ENCODE results near the gene P2RX3.

Gene P2RX3

DNA sequence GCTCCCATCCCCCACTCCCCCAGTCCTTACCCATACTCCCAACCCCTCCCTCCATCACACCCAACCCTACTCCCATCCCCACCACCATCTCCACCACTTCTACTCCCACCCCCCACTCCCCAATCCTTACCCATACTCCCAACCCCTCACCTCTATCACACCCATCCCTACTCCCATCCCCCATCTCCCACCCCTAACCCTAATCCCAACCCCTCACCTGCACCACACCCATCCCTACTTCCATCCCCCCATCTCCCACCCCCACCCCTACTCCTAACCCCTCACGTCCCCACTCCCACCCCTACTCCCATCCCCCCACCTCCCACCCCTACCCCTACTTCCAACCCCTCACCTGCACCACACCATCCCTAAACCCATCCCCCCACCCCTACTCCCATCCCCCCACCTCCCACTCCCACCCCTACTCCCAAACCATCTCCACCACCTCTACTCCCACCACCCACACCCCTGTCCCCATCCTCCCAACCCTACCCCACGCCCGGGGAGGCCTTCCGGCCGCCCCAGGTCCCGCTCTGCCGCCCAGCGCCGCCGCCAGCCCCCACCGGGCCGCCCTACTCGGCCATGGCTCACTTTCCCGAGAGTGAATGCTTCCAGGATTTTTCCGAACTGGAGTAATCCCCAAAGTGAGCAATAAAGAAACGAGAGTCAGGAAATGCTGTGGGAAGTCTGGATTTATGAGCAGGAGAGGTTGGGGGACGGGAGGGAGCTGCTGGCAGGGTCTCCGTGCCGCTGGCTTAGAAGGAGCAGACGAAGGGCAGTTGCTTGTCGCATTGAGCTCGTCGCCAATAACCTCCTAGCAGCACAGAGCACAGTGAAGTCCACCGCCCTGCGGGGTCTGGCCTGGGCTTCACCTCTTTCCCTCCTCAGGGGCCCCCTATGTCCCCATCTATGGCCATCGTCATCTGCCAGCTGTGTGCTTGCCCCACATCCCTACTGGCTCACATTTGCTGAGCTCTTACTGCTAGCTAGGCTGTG is 38.2 kb downstream of the P2RX3 start:
- DNase-seq, result no peak

DNA sequence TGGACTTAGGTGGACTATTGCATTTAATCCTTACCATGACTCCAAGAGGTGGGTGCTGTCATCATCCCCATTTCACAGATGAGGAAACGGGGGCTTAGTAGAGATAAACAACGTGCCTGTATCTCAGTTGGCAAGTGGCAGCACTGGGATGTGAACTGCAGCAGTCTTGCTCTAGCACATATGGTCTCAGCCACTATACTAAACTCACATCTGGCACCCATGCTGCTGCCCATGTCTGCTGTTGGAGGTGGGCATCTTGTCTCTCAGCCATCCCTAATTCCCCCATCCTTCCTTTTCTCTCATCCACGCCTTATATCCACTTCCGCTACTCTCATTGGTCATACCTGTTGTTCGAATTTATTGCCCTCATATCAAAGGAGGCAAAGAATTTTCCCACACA is 39.0 kb downstream of the P2RX3 start:
- DNase-seq, result no peak

DNA sequence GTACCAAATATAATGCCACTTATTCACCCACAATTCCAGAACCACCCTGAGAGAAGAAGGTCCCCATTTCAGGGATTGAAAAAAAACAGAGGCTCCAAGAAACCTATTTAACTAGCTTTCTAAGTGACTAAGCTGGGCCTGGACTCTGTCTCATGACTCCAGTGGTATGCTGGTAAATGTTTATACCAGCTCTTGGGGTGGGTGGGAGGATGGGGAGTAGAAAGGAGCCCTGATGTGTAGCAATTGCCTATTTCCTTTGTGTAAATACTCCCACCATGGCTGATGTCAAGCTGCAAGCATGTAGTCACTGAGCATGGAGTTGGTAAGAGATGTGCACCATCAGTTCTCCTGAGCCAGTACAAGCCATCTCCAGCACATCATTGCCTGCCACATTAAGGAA is 40.0 kb downstream of the P2RX3 start:
- DNase-seq, result peak; percentile 67 to 83

DNA sequence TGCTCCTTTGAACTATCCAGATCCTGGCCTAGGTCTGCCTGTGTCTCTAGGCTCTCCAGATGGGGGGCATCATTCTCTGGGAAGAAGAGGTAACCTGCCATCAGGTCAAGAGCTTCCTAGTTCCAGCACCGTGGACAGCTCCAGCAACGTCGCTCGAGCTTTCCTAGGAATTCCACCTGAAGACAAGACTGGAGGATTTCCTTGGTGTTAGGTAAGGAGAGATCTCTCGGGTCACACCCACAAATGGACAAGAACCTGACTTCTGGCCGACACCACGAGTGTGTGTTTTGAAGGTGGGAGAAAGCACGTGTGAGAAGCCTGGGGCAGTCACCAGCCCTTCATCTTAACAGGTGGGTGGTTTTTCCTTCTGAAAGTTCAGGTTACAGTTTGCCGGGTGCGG is 41.6 kb downstream of the P2RX3 start:
- peak in 1 of 2 donors; percentile 24 for DNase-seq

DNA sequence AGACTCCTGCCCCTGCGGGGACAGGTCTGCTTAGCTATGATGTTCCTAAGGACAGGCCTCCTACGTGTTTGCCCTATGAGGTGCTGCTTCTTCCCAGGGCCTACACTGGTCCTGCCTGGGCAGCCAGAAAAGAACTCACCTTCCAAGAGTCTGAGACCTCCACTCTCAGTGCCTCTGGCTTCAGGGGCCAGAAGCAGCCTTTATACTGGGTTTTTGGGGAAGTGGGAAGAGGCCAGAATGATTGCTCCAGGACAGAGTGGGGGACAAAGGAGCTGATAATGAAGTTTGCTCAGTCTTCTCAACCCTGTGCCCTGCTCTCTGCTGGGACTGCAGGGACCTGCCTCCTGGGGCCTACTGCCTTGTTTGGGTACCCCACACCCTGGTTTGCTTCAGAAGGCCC is 42.8 kb downstream of the P2RX3 start, which contains the start of gene PRG3:
PRG3 (minus strand) TSS at position 176 of the 400 bp plus-strand sequence. CDS start 442 bp downstream, outside the sequence.
- DNase-seq, result no peak

DNA sequence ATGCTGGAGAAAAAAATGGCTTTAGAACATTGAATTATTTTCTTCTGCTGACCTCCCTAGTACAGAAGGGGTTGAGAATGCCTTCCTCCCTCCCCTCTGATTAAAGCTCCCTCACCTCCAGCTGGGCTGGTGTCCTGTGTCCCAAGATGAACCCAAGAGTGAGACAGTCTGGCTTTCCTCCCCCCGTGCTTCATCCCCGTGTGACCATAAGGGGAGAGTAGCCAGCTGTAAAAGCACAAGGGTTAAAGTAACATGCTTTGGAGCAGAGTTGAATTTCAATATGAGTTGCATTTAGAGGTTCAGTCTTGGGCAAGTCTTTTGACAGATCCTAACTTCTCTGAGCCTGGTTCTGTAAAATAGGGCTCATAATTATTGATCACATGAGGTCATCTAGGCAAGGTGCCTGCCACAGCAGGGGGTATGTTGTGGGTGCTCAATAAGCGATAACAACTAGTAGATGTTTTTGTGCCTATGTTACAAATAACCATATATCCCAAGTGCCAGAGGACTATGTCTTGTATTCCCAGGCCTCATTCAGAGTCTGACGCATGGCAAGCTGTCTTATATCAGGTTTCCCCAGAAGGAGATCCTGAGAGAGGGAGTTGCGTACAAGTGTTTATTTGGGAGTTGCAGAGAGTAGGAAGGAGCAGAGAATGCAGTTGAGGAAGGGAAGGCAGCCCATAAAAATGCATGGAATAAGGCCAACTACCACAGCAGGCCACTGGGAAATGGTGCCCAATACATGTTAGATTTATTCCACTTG is 48.2 kb downstream of the P2RX3 start:
- DNase-seq, result no peak

DNA sequence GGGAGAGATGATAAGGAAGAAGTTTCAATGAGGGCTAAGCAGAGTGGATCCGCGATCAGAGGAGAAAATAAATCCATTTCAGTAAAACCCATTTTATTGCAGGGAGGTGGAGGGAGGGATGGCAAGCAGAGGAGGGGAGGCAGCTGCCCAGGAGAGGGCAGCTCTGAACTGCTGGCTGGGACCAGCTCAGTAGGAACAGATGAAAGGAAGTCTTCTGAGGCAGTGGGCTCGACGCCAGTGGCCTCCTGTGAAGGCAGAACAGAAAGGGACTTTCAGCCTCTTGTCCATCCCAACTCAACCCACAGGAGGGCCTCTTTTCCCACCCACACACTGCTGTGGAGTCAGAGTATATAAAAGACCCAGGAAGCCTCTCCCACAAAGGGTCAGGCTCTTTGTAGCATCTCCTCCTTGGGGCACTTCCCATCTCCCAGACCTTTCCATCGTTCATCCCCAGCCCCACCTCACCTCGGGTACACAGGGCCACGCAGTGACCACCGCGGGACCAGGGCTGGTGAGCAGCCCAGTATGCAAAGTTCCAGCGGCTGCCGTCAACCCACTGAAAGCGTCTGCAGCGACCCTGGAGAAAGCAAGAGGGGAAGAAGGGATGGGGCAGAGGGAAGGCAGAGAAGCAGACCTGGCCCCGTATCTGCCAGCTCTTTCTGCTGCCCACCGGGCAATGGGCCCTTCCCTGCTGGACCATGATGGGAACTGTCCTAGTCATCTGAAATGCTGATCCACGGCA is 49.3 kb downstream of the P2RX3 start:
- no peak for DNase-seq

DNA sequence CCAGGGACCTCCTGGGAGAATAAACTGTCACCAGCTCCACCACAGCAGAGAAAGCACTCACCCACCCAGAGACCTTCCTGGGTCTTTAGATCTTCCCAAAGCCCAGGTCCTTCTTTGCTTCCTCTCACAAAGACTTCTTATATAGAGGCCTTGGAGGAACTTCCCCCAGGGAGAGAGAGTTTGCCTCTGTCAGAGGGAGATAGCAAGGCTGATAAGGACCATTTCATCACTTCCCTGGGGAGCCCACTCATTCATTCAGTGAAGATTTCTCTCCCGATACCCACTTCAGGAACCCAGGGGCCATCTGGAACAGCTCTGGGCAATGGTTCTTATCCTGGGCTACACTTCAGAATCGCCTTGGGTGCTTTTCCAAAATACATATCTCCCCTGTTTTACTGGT is 52.4 kb downstream of the P2RX3 start, which contains the start of gene PRG2:
PRG2 (minus strand) TSS at position 116 of the 400 bp plus-strand sequence. CDS start 706 bp downstream, outside the sequence.
- no peak for DNase-seq

DNA sequence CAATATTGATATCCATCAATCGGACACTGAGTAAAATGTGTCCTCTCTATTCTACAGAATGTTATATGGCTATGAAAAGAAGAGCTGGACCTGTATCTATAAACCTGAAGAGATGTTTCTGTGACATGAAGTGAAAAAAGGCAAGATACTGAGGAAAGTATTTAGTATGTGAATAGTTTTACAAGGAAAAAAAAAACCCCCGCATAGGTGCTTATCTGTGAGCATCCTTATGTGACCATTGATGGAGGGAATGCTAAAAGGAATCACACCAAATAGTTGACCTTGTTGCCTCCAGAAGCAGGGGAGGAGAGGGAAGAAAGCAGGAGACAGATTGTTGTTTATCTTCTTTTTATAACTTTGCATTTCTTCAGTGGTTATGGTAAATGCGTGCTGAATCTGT is 53.0 kb downstream of the P2RX3 start:
- DNase-seq, result no peak

DNA sequence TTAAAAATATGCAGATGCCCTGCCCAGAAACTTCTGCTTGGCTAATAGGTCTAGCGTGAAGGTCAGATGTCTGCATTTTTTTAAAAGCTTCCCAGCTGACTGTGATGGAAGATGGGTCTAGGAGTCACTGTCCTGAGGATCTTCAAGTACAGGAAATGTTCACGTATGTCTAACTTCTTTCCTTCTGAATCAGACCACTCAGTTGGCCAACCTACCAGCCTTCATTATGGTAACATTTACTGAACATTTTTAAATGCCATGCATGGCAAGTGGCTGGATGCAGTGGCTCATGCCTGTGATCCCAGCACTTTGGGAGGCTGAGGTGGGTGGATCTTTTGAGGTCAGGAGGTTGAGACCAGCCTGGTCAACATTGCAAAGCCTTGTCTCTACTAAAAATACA is 53.4 kb downstream of the P2RX3 start:
- DNase-seq, result peak in 1 of 2 donors; percentile 26

DNA sequence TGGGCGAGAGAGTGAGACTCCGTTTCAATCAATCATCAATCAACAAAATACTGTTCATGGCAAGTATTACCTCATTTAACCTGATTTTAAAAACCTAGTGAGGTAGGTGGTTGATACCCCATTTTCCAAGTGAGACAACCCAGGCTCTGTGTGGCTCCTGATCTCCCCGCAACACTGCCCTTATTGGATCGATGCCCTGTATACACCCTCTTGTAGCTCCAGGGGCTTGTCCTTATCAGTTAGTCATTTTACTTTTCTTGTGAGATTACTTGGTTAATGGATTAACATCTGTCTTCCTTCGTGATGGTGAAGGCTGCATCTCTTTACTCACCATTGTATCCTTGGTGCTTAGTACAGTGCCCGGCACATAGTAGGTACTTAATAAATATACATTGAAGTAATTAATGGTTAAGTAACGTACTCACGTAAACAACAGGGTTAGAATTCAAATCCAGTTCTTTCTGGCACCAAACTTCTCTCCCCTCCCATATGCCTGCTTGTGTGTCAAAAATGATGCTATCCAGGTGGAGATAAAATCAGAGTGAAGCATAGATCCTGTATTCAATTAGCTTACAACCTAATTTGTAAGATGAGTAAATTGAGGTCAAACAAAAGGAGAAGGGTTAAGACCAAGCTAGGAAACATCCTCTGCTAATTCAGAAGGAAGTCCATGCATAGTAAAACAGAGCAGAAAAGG is 54.1 kb downstream of the P2RX3 start:
- no peak for DNase-seq

DNA sequence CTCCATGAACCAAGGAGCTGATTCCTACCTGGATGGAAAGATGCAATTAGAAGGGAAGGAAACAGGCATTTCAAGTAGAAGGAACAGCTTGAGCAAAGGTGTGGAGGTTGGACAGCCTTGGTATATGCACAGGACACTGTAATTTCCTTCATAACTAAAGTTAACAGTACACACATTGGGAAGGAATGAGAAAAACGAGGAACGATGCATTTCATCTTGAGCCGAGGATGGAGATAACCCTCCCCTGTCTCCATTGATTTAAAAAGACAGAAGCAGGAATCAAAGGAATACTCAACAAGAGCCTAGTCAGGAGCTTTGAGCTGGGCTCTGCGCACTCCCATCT is 54.6 kb downstream of the P2RX3 start:
- DNase-seq, result no peak

DNA sequence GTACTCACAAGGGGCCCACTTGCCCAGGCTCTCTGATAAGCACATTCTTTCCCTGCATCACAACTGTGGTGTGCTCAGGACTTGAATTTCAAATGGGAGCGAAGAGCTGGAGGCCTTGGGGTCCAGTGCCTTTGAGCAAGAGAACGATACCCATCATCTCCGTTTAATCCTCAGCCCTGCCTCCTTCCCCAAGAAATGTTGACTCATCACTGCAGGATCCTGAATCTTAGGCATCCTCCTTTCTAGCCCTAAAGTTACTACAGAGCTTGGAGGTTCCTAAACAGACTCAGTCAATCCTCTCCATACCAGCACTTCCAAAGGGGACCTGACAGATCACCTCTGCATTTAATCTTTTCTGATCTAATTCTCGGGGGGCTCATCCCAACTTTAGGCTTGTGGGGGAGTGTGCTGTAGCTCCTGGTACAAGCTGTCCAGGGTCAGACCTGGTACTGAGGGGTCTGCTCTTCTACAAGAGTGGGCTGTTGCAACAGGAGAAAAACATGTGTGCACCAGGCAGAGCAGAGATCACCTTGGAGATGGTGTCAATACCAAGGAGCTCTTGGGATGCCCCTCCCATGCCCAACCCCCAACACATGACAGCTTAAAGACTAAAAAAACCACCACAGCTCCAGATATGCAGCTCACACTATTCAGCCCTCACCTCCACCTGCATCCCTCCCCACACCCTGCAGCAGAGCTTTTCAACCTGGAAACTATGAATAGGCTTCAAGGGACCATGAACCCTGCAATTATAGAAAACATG is 56.2 kb downstream of the P2RX3 start:
- DNase-seq, result no peak

DNA sequence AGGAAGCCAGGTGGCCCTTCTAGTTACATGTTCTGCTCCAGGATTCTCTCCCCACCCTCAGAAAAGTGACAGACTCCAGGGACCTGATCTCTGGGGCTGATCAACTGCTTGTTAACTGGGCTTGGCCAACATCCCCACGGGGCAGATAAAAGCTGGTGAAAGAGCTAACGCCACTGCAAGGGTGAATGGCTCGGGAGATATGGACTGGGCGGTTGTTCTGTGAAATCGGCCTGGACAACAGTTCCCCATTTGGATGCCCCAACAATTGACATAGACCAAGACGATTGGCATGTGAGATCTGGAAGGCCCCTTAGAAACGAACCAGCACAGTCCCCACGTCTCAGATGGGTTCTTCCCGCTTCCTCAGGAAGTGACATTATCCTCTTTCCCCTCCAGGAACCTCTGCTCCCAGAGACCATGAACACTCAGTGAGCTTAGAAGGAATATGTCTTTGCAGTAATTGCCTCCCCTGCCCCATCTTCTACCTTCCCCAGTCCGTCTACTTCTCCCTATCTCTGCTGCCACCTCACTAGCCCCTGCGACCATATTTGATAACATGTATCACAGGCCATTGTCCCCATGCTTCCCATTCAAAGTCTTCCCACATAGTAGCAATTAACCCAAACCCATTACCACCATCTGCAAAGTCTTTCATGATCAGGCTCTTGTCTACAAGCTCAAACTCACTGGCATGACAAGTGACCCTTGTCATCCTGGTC is 57.9 kb downstream of the P2RX3 start:
- DNase-seq, result no peak

DNA sequence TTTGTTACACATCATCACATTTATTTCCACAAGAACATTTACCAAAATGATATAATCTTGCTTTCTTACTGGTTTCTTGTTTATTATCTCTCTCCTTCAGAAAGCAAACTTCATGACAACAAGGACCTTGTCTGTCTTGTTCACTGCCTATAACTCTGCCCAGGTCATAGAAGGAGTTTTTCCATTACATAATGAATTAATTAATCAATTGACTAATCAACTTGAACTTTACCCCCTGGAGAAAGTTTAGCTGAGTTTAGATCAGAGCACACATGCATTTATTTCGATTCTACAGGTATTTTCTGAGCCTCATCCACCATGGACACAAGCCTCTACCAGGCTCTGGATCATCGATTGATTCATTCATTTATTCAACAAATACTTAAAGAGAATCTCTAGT is 58.6 kb downstream of the P2RX3 start:
- DNase-seq, result no peak

DNA sequence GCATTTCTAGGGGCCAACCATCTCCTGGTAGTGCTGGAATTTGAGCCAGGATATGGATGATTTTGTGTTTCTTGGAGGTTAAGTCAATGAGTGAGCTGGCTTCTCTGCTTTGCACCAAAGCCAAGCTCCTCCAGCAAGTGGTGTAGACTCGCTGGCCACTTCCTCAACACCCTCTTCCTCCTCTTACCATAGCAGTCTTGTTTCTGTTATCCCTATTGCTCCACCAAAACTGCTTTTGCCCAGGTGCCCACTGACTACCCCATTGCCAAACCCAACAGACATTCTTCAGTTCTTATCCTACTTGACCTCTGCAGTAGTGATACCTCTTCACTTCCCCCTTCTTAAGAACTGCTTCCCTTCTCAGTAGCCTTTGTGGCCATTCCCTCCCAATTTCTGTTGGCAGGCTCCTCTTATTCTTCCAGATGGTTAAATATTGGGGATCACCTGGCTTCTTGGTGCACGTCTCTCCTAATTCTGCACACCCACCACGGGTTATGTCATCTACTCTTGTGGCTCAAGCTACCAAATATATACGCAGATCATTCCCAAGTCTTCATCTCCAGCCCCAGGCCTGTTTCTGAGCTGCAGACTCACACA is 59.3 kb downstream of the P2RX3 start:
- peak in 1 of 2 donors; percentile 27 for DNase-seq

DNA sequence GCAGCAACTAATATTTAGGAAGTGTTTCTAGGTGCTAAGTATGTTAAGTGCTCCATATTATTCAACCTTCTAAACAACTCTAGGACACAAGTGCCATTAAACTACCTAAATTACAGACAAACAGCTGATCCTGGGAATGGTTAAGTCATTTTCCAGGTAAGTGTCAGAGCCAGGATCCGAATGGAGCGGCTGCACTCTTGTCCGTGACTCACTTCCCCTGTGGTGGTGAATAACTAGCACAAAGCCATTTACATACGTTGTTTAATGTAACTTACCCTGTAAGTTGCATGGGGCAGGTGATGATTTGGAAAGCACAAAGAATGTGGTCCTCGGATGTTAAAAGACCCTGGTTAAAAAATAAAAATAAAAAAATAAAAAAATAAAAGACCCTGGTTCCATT is 61.1 kb downstream of the P2RX3 start:
- no peak for DNase-seq

DNA sequence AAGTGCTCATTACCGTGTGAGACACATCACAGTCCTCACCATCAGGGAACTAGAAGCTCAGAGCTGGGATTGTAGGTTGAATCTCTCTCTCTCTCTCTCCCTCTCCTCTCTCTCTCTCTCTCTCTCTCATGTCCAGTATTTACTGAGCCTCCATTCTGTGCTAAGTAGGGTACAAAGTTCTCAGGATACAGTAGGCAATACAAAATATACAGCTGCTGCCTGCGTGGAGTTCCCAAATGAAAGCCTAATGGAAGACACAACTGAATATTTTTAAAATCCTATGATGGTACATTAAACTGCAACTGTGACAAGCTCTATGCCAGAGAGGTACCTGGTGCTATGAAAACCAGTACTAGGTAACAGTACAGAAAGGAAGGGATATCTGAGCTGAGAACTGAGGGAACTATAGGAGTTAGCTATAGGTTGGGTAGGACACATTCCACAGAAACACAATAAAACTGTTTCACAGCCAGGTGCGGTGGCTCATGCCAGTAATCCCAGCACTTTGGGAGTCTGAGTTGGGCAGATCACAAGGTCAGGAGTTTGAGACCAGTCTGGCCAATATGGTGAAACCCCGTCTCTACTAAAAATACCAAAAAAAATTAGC is 61.9 kb downstream of the P2RX3 start:
- DNase-seq, result no peak

DNA sequence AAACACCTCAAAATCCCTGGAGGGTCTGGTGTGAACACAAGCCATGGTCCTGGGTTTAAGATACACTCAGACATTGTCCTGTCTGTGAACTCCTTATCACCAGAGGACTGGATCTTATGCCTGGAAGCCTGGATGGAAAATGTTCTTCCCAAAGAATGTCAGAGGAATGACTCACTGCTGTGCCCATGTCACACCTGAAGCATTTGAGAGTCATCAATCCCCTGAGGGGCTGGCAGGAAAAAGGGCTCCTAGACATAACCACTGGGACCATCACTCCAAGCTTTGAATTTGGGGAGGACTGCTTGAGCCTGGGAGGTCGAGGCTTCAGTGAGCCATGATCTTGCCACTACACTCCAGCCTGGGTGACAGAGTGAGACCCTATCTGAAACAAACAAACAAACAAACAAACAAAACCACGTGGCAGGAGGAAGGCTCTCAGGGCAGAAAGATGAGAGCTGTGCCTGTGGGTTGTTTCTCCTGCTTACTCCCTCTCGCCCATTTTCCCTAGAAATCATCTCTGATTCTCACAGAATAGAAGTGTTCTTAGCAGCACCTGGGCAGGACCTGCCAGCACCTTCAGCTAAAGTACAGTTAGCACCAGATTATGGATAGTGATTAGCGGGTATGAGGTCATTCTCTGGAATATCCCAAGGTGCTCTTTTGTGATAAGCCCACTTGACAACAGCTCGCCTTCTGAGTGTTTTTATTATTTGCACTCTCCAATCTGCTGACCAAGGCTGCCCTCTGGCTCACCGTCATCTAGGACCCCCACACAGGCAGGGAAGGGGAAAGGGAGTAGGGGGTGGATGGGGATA is 64.2 kb downstream of the P2RX3 start:
- DNase-seq, result no peak
